GM19099 (cell line): ENCODE results near the gene SIGLEC11.

Source experiments
- POLR2A ChIP-seq: IDR thresholded peaks from 3 replicates; pipeline ENCODE4 v1.6.1; 2011; ENCODE audit warnings: low read depth; ENCODE audit not compliant: insufficient read length; ENCODE audit errors: extremely low read depth

The SIGLEC11 gene

DNA sequence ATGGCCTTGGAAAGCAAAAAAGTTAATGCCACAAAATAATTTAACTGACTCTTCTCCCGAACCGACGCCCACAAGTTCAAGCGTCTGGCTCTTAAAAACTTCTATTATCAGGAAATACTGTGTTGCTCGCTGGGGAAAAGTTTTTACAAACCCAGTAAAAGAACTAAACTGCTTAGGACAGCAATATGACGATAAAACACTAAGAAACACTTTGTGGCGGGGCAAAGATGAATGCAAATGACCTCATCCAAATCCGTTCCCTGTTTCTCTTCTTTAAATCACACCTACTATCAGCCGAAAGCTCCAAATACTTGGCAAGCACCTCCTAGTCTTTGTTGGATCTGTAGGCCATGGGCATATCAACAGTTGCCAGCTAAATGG is 4.9 kb downstream of the SIGLEC11 start:
- TF ChIP-seq POLR2A = no peak

DNA sequence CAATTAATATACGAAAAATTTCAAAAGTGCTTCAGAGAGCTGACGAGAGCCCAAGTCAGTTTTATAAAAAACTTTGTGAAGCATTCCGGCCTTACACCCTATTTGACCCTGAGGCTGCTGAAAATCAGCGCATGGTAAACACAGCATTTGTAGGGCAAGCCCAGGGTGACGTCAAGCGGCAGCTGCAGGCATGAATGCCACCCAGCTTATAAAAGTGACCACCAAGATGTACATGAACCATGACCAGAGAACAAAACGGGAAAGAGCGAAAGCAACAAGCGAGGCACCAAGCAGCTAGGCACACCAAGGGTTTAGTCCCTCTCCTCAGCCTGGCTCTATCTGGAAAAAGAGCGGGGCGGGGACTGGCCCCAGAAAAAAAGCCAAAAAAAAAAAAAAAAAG is 6.0 kb downstream of the SIGLEC11 start:
- no peak for TF ChIP-seq POLR2A

DNA sequence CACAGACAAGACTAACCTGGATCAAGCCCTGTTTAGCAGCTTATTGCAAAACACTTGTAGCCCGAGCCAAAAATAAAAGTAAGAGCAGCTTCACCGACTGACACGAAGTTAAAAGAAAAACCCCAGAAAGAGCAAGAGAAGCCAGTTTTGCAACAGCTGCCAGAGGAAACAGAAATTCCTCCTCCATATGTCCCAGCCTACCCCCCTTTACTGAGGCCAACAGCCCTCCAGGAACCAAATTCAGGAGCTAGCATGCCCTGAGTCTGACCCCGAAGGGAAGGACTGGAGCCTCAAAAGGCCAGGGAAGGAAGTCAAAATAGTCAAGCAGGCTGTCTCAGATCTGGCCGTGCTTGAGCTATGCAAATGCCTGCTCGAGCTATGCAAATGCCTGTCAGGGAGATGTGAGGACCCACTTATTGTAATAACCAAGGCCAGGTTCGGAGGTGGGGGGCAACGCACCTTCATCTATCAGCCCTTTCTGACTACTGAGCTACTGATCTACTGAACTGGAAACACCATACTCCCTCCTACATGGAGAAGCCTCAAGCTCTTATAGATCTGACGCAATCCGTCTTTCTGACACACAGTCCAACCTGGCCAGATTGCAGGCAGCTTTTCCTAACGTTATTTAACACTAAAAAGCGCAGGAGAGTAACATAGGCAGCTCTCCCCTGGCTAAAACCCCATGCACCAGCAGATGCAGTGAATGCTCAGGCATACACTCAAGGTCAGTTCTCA is 6.7 kb downstream of the SIGLEC11 start:
- TF ChIP-seq POLR2A = no peak

DNA sequence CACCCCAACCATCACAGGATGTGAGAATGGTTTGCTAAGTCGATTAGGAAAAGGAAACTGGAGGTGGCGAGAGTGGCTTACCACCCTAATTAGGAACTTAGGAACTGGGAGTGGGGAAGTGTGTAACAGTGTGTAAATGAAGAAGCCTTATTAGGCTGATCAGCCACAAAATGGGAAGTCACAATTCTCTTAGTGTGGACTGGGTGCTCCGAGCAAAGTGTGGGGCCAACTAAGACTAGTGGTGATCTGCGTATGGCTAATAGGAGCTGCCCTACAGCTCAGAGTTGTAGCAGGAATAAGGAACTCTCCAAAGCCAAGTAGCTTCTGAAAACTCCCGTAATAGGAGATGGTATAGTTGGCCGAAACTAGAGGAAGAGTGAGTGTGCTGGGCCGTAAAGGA is 7.6 kb downstream of the SIGLEC11 start:
- no peak for TF ChIP-seq POLR2A

- no peak for TF ChIP-seq POLR2A
Measured at GRCh38 chr19:49952906-49953305, 8.1 kb downstream of the SIGLEC11 start.

DNA sequence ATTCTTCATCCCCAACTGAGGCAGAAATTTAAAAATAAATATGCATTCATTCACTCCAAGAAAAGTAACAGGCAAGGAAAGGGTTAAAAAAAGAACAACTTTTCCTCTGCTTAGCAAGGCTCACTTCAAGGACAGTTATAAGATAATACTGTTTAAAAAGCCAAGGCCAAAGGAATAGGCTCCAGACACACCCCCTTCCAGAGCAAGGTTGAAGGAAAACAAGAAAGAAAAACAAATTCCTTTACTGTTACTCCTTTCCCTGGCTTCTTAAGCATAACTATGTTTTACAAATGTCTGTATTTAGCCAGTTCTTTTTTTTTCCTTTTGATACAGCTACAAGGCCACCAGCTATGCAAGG is 8.5 kb downstream of the SIGLEC11 start:
- TF ChIP-seq POLR2A = no peak

GRCh38 chr19:49951806-49952478 is 9.0 kb downstream of the SIGLEC11 start:
- no peak for TF ChIP-seq POLR2A

GRCh38 chr19:49950956-49951526 is 9.9 kb downstream of the SIGLEC11 start:
- TF ChIP-seq POLR2A = no peak

DNA sequence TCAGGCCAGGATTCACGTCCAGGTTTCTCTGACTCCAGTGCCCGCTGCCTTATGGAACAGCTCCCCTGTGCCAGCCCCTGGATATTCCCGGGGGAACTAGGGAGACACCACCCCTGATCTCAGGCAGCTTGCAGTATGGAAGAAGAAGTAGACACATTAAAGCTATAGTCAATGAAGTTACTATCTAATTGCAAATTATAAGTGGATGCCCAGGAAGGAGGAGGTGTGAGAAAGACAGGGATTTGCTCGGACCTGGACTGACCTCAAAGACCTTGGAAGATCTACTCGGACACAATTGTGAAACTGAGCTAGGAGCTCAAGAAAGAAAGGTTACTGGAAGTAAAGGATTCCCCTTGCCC is 10.4 kb downstream of the SIGLEC11 start:
- TF ChIP-seq POLR2A = no peak

DNA sequence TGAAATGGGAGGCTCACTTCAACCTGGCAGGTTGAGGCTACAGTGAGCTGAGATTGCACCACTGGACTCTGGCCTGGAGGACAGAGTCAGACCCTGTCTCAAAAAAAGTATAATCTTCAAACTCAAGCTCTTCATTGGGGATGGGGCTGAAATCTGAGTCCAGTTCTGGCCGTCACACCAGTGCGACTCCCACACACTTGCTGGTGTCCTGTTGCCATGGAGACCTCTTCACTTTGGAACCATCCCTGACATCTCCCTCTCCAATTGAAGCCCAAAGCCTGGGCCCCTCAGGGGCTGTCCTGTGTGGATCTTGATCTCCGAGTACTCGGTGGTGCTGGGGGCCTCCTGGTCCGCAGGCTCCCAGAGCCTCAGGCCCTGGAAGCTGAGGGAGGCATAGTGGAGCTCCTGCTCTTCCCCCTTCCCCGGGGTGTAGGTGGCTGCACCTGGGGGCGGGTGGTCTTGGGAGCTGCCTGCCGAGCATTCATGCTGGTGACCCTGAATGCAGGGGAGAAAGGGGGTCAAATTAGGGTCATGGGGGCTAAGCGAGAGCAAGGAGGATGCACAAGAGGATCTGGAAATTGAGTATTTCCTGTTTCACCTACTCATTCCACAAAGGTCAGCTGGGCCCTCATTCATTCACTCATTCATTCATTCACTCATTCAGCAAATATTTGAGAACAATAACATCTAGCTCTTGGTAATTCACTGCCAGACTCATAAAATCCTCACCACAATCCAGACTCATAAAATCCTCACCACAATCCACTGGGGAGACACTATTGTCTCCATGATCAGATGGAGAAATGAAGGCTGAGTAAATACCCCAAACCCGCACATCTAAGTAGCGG is 11.0 kb downstream of the SIGLEC11 start:
- no peak for TF ChIP-seq POLR2A

GRCh38 chr19:49946415-49946814 is 14.6 kb downstream of the SIGLEC11 start:
- no peak for TF ChIP-seq POLR2A

DNA sequence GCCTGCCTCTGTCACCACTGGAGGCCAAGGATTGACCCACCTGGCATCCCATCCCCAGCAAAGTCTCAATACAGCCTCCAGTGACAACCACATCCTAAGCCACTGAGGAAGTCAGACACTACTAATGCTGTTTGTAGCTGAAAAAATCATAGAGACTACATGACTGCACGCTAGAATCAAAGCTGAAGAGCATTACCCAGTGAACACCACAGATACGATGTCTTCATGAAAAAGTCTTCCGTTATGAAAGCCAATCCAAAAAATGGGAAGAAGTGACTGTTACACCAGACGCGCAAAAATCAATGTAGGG is 20.5 kb downstream of the SIGLEC11 start:
- TF ChIP-seq POLR2A = no peak

DNA sequence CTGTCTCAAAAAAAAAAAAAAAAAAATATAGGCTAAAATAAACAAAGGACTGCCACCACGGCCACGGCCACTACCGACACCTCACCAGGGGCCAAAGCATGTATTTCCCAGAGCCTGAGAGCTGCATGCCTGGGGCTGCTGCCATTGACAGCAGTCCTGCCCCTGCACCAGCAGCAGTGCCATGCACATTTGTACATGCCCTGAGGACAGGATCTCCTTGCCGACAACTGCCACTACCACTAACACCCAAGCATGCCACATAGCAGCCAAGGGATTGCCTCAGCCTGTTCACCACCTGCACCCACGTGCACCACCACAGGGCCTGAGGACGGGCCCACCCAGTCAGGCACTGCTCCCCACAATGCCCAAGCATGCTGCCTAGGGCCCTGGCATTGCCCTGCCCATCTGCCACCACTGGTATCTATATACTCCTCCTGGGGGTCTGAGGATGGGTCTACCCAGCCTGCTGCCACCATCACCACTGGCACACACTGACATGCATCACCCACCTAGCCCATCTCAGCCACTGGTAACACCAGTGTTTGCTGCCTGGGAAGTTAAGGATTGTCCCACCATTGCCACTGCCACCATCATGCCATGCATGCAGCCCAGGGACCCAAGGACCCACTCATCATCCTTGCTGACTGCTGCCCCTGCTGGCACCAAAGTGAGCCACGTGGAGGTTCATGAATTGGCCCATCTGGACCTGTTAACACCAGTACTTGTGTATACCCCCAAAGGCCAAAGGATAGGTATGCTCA is 21.1 kb downstream of the SIGLEC11 start:
- TF ChIP-seq POLR2A = no peak

GRCh38 chr19:49938662-49939061 is 22.3 kb downstream of the SIGLEC11 start:
- no peak for TF ChIP-seq POLR2A
